K562 (cell line): ENCODE data around the gene NOL4L. TPM values are rescaled to one million over a fixed set of nuclear protein-coding genes. Genes with fewer than 3 reads are reported as not detected.

Source experiments
- DDX20 ChIP-seq: fragments of 450-650 bp; IDR thresholded peaks from 2 replicates; pipeline ENCODE4 v1.6.1; 2016; ENCODE audit warnings: missing genetic modification characterization, low read depth, mild to moderate bottlenecking, missing compliant biosample characterization, moderate library complexity
- FOXK2 ChIP-seq, 2 experiments: fragments of 450-650 bp; IDR thresholded peaks in 1 of 2; conservative IDR thresholded peaks in 1 of 2; 2 replicates each; pipeline ENCODE4 v1.6.1; 2016; ENCODE audit warnings: low read depth in 2 of 2, mild to moderate bottlenecking in 1 of 2
- GTF2E2 ChIP-seq: fragments of 200-800 bp; sonication (Bioruptor generic); IDR thresholded peaks from 2 replicates; pipeline ENCODE4 v1.6.1; 2016; ENCODE audit warnings: missing genetic modification characterization, missing compliant biosample characterization
- KDM5B ChIP-seq: fragments of 200-600 bp; sonication (generic); IDR thresholded peaks from 2 replicates; pipeline ENCODE4 v1.6.1; 2012; ENCODE audit warnings: low read depth, mild to moderate bottlenecking, moderate library complexity, low read length, control low read depth, inconsistent platforms; ENCODE audit not compliant: insufficient replicate concordance
- KLF6 ChIP-seq: fragments of 250-450 bp; sonication (Bioruptor Pico); IDR thresholded peaks from 2 replicates; pipeline ENCODE4 v1.4.0; 2020; ENCODE audit warnings: mild to moderate bottlenecking, moderate library complexity, borderline replicate concordance
- MLX ChIP-seq, 2 experiments: fragments of 450-650 bp in 1 of 2; sonication (generic) in 1 of 2; formaldehyde crosslinking; conservative IDR thresholded peaks; 2 replicates each; pipeline versions ENCODE4 v1.4.0 to v1.8.1; 2020 to 2022; ENCODE audit warnings: mild to moderate bottlenecking in 1 of 2, missing genetic modification reagents in 1 of 2
- OTX1 ChIP-seq: fragments of 450-650 bp; formaldehyde crosslinking; IDR thresholded peaks from 2 replicates; pipeline ENCODE4 v1.4.0; 2022; ENCODE audit warnings: mild to moderate bottlenecking
- STAT5A ChIP-seq: IDR thresholded peaks from 2 replicates; pipeline ENCODE4 v1.6.1; 2012; ENCODE audit warnings: low read length, inconsistent platforms, borderline replicate concordance
- TOE1 ChIP-seq, 2 experiments: fragments of 450-650 bp in 1 of 2; sonication (generic) in 1 of 2; formaldehyde crosslinking in 1 of 2; IDR thresholded peaks; 2 replicates each; pipeline versions ENCODE4 v1.7.1 to v1.8.0; 2016 to 2022; ENCODE audit warnings: borderline replicate concordance in 2 of 2, mild to moderate bottlenecking in 2 of 2, antibody characterized with exemption in 1 of 2, inconsistent platforms in 1 of 2, low read depth in 1 of 2, missing genetic modification reagents in 1 of 2, moderate library complexity in 1 of 2
- ZNF277 ChIP-seq: fragments of 250-450 bp; sonication (Bioruptor Pico); IDR thresholded peaks from 2 replicates; pipeline ENCODE4 v1.8.0; 2022; ENCODE audit warnings: inconsistent platforms, mild to moderate bottlenecking, moderate library complexity, borderline replicate concordance
- ZNF311 ChIP-seq: fragments of 250-450 bp; sonication (Bioruptor Pico); IDR thresholded peaks from 2 replicates; pipeline ENCODE4 v1.4.0; 2020; ENCODE audit warnings: mild to moderate bottlenecking, moderate library complexity
- ZNF318 ChIP-seq, 2 experiments: fragments of 450-650 bp; IDR thresholded peaks; 2 replicates each; pipeline ENCODE4 v1.6.1; 2016; ENCODE audit warnings: mild to moderate bottlenecking in 2 of 2, borderline replicate concordance in 1 of 2, low read depth in 1 of 2, moderate library complexity in 1 of 2
- ZNF584 ChIP-seq: fragments of 200-800 bp; sonication (Bioruptor generic); IDR thresholded peaks from 2 replicates; pipeline ENCODE4 v1.6.1; 2016; ENCODE audit warnings: low read depth, mild to moderate bottlenecking, missing genetic modification characterization, missing compliant biosample characterization
- ZNF778 ChIP-seq: fragments of 450-650 bp; formaldehyde crosslinking; IDR thresholded peaks from 2 replicates; pipeline ENCODE4 v1.4.0; 2020; ENCODE audit warnings: mild to moderate bottlenecking, moderate library complexity
- ZZZ3 ChIP-seq: fragments of 450-650 bp; IDR thresholded peaks from 2 replicates; pipeline ENCODE4 v1.6.1; 2016; ENCODE audit warnings: antibody characterized with exemption, mild to moderate bottlenecking, moderate library complexity
- polyA plus RNA-seq, 8 experiments: library from polyadenylated mRNA; depleted of rRNA in 4 of 8; stranded (reverse) in 5 of 8; unstranded in 3 of 8; fragments of >200 nt; fragmentation: Nextera tagmentation in 2 of 8; fragmentation: Illumina TruSeq in 1 of 8; extraction: Ambion mirVana in 2 of 8; extraction: Trizol in 1 of 8; gene quantifications; 2 replicates each; pipeline versions ENCODE4 v1.2.1 to v1.2.3, GENCODE V29; 2011 to 2014; ENCODE audit warnings: inconsistent platforms in 1 of 8, missing spikeins in 1 of 8
- total RNA-seq, 7 experiments: library from RNA; depleted of rRNA in 6 of 7; stranded (reverse); fragments of >200 nt in 6 of 7; fragmentation: Illumina TruSeq in 2 of 7; extraction: Trizol in 2 of 7; gene quantifications; 2 replicates each; pipeline versions ENCODE4 v1.2.1 to v1.2.3, GENCODE V29; 2011 to 2021; ENCODE audit warnings: low replicate concordance in 1 of 7

NOL4L gene
- total and polyA plus RNA-seq, 9 of the 15 experiments (the other 6 are each of a cell fraction or from before 2014, with no cell fraction given), result 5.1 to 36.2 (median 13.6) TPM

- TF ChIP-seq FOXK2 (conservative IDR thresholded peaks at IDR 0.05 in 1 of 2, IDR thresholded peaks at IDR 0.05 in 1 of 2; ENCODE audit: low read depth in 2 of 2), result 0 out of 4 replicates have a peak, but pooled peaks of 1 of the 2 experiments have one; percentile 21
- TF ChIP-seq DDX20 (tag), result no peak
- TF ChIP-seq OTX1 (CRISPR knock-in tag), result no peak
- TF ChIP-seq ZZZ3, result no peak
- TF ChIP-seq TOE1 (IDR thresholded peaks at IDR 0.05; ENCODE audit: borderline replicate concordance), result no peak
- no peak for TF ChIP-seq TOE1 (CRISPR knock-in tag; IDR thresholded peaks at IDR 0.05; ENCODE audit: borderline replicate concordance, low read depth)
- no peak for TF ChIP-seq STAT5A
- TF ChIP-seq ZNF778, result no peak
- no peak for TF ChIP-seq MLX (CRISPR knock-in tag; conservative IDR thresholded peaks at IDR 0.05)
- TF ChIP-seq ZNF318 (IDR thresholded peaks at IDR 0.05; ENCODE audit: borderline replicate concordance in 1 of 2, low read depth in 1 of 2), result no peak
- TF ChIP-seq ZNF311 (CRISPR knock-in tag), result no peak
- no peak for TF ChIP-seq KLF6 (CRISPR knock-in tag)
- no peak for TF ChIP-seq ZNF277 (CRISPR knock-in tag)
- TF ChIP-seq KDM5B, result no peak
- TF ChIP-seq GTF2E2 (tag), result no peak
- no peak for TF ChIP-seq ZNF584 (CRISPR knock-in tag)
These were observed 111.7 kb downstream of the NOL4L start (continued) for GRCh38 chr20:32473231-32474008.
